NK-92 treated with Interleukin-12 subunit alpha and Interleukin-12 subunit beta, amount 100 ng/mL, for 24 hours (cell line): ENCODE measurements around the gene TTLL11.

Experiments used
- DNase-seq: peaks from one replicate; lab custom pipeline; 2025; lab: John Stamatoyannopoulos, UW

Gene TTLL11

GRCh38 chr9:121942313-121942712, 150.8 kb downstream of the TTLL11 start:
- no peak for DNase-seq

- no peak for DNase-seq
Measured at GRCh38 chr9:121939643-121940042, 153.5 kb downstream of the TTLL11 start.

GRCh38 chr9:121938621-121939020, 154.5 kb downstream of the TTLL11 start:
- DNase-seq: no peak

- DNase-seq: no peak
Measured at GRCh38 chr9:121937240-121937639, 155.9 kb downstream of the TTLL11 start.

GRCh38 chr9:121935739-121936138, 157.4 kb downstream of the TTLL11 start:
- DNase-seq: no peak

GRCh38 chr9:121930956-121931355, 162.2 kb downstream of the TTLL11 start:
- no peak for DNase-seq

GRCh38 chr9:121929893-121930875, 162.9 kb downstream of the TTLL11 start:
- DNase-seq: no peak

GRCh38 chr9:121927636-121928035, 165.5 kb downstream of the TTLL11 start:
- no peak for DNase-seq

GRCh38 chr9:121927081-121927480, 166.0 kb downstream of the TTLL11 start:
- no peak for DNase-seq

GRCh38 chr9:121926351-121926801, 166.7 kb downstream of the TTLL11 start:
- no peak for DNase-seq

GRCh38 chr9:121925935-121926334, 167.2 kb downstream of the TTLL11 start:
- DNase-seq: no peak

GRCh38 chr9:121924700-121925099, 168.4 kb downstream of the TTLL11 start:
- no peak for DNase-seq

- no peak for DNase-seq
Measured at GRCh38 chr9:121921444-121921843, 171.7 kb downstream of the TTLL11 start.

- DNase-seq: no peak
Measured at GRCh38 chr9:121917375-121918335, 175.5 kb downstream of the TTLL11 start.

GRCh38 chr9:121915304-121915625, 177.8 kb downstream of the TTLL11 start:
- no peak for DNase-seq

GRCh38 chr9:121914604-121915303, 178.4 kb downstream of the TTLL11 start:
- DNase-seq: no peak

- DNase-seq: no peak
Measured at GRCh38 chr9:121914017-121914595, 179.0 kb downstream of the TTLL11 start.

- no peak for DNase-seq
Measured at GRCh38 chr9:121912812-121913627, 180.1 kb downstream of the TTLL11 start.

- DNase-seq: no peak
Measured at GRCh38 chr9:121910491-121911040, 182.5 kb downstream of the TTLL11 start.

GRCh38 chr9:121909111-121909510, 184.0 kb downstream of the TTLL11 start:
- DNase-seq: no peak
